CD4-positive, alpha-beta memory T cell (primary cell): ENCODE results near the gene ADTRP. TPM values are rescaled to one million over a fixed set of nuclear protein-coding genes. Genes with fewer than 3 reads are reported as not detected.

Experiments used
- CTCF ChIA-PET: fragments of 350-600 bp; sonication (Branson Sonifier 250); formaldehyde crosslinking; loops from one replicate; lab custom pipeline; 2021; ENCODE audit warnings: inconsistent platforms; ENCODE audit not compliant: partially characterized antibody; lab: Charles Lee
- POLR2A ChIA-PET: fragments of 350-600 bp; sonication (Branson Sonifier 250); formaldehyde crosslinking; loops from one replicate; lab custom pipeline; 2021; ENCODE audit not compliant: partially characterized antibody; lab: Charles Lee
- DNase-seq, 5 donors: peaks; one replicate each; pipeline versions ENCODE4 v3.0.0 to v3.0.0-alpha.2; 2020 to 2022; ENCODE audit warnings: mixed read lengths in 1 of 5
- H3K27ac ChIP-seq: one replicate; pipeline ENCODE4 v1.7.0; 2013; ENCODE audit warnings: low read depth, low read length
- H3K27me3 ChIP-seq: 2 replicates; pipeline ENCODE4 v1.7.0; 2013; ENCODE audit warnings: mild to moderate bottlenecking, low read length, moderate library complexity; ENCODE audit not compliant: insufficient read depth
- H3K36me3 ChIP-seq: 2 replicates; pipeline ENCODE4 v1.7.0; 2013; ENCODE audit warnings: mild to moderate bottlenecking, low read length, moderate library complexity; ENCODE audit not compliant: insufficient read depth
- H3K4me1 ChIP-seq: 2 replicates; pipeline ENCODE4 v1.7.0; 2013; ENCODE audit warnings: mild to moderate bottlenecking, low read length, moderate library complexity; ENCODE audit not compliant: insufficient read depth
- H3K4me3 ChIP-seq, 2 donors: one replicate each; pipeline ENCODE4 v1.7.0; 2013; ENCODE audit warnings: low read length in 2 of 2, mild to moderate bottlenecking in 1 of 2
- H3K9me3 ChIP-seq, 2 donors: one replicate each; pipeline ENCODE4 v1.7.0; 2013; ENCODE audit warnings: low read length in 2 of 2, control low read depth in 1 of 2; ENCODE audit not compliant: control insufficient read depth in 1 of 2
- H3K27ac Mint-ChIP-seq, 7 donors: one replicate each; pipeline ENCODE4 v1.8.0; 2020 to 2021; ENCODE audit warnings: mixed read lengths in 7 of 7, mild to moderate bottlenecking in 6 of 7, inconsistent platforms in 3 of 7, moderate library complexity in 3 of 7
- H3K27me3 Mint-ChIP-seq, 2 donors: one replicate each; pipeline ENCODE4 v1.8.0; 2020 to 2021; ENCODE audit warnings: mixed read lengths in 2 of 2
- H3K36me3 Mint-ChIP-seq, 2 donors: one replicate each; pipeline ENCODE4 v1.8.0; 2020 to 2021; ENCODE audit warnings: mixed read lengths in 2 of 2, inconsistent platforms in 1 of 2, mild to moderate bottlenecking in 1 of 2
- H3K4me1 Mint-ChIP-seq, 4 donors: one replicate each; pipeline ENCODE4 v1.8.0; 2020 to 2021; ENCODE audit warnings: mixed read lengths in 4 of 4, mild to moderate bottlenecking in 1 of 4
- H3K4me3 Mint-ChIP-seq, 8 donors: one replicate each; pipeline ENCODE4 v1.8.0; 2020 to 2021; ENCODE audit warnings: mixed read lengths in 8 of 8, mild to moderate bottlenecking in 7 of 8, moderate library complexity in 6 of 8, inconsistent platforms in 3 of 8
- H3K9me3 Mint-ChIP-seq, 8 donors: one replicate each; pipeline ENCODE4 v1.8.0; 2020 to 2021; ENCODE audit warnings: mixed read lengths in 8 of 8, mild to moderate bottlenecking in 5 of 8, inconsistent platforms in 3 of 8, moderate library complexity in 1 of 8
- intact Hi-C: fragments of 100-400 bp; cut with micrococcal nuclease; formaldehyde crosslinking; loops from one replicate; pipeline ENCODE4 v1.15.1; 2023
- polyA plus RNA-seq, 2 donors: library from polyadenylated mRNA; unstranded; fragments of 300-500 nt; fragmentation: Illumina TruSeq; gene quantifications; one replicate each; pipeline ENCODE4 v1.2.3, GENCODE V29; 2021
- total RNA-seq, 2 experiments: library from RNA; stranded (reverse); gene quantifications; one replicate each; pipeline ENCODE4 v1.2.3, GENCODE V29; 2021

The ADTRP gene
- total and polyA plus RNA-seq, 4 experiments from 2014 or later: 7.0 to 41.9 (median 11.9) TPM

DNA sequence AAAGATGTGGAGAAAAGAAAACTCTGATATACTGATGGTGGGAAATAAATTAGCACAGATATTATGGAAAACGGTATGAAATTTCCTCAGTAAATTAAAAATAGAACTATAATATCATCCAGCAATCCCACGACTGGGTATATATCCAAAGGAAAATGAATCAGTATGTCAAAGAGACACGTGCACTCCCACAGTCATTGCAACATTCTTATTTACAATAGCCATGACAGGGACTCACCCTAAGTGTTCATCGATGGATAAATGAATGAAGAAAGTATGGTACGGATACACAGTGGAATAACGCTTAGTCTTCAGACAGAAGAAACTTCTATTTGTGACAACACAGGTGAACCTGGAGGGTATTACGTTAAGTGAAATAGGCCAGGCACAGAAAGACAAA is 5.7 kb upstream of the ADTRP start:
- CTCF ChIA-PET: no interaction called here
- DNase-seq: no peak
- POLR2A ChIA-PET: no interaction called here
- peaks cover 0 to 11% (median 6%) of the 10 kb centered on the region in 4 donors for H3K4me1 Mint-ChIP-seq
- H3K27ac ChIP-seq: no peak overlapping the region
- peaks cover 13% of the 10 kb centered on the region for H3K4me1 ChIP-seq
- H3K4me3 ChIP-seq: no peak overlapping the region
- no peaks in the 10 kb centered on the region for H3K9me3 ChIP-seq
- no peaks in the 10 kb centered on the region for H3K27me3 ChIP-seq
- intact Hi-C loops: no loop called here
- peak overlapping the region in 1 of 7 donors; percentile 8 for H3K27ac Mint-ChIP-seq
- H3K36me3 Mint-ChIP-seq: no peaks in the 10 kb centered on the region
- peaks cover 0 to 2% of the 10 kb centered on the region in 2 donors for H3K27me3 Mint-ChIP-seq
- no peaks in the 10 kb centered on the region for H3K36me3 ChIP-seq
- no peak overlapping the region for H3K4me3 Mint-ChIP-seq
- H3K9me3 Mint-ChIP-seq: no peaks in the 10 kb centered on the region

DNA sequence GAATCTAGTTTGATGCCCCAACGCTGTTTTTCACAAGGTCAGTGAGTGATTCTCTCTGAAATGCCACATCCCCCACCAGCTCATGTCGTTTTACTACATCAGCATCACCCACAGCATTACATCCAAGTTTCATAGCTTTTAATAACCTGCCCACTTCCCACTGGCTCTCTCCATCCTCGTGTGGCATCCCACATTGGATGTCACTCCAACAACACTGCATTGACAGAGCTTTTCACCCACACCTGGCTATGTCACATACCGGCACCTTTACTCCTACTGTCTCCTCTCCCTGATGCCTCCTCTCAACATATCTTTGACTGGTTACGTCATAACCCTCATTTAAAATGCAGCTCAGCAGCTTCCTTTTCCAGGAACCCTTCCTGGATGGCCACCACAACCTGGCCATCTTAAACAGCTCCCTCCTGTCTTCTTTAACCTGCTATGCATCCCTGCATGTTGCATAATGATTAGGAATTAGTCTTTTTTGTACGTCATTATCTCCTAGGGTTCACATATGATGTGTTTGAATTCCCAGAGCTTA is 5.0 kb upstream of the ADTRP start:
- DNase-seq: no peak
- intact Hi-C loops: no loop called here
- Mint-ChIP-seq H3K27me3 (peaks cover 0 to 2% of the 10 kb centered on the region in 2 donors), H3K27ac (no peak overlapping the region), H3K36me3 (no peaks in the 10 kb centered on the region), H3K4me1 (peaks cover 0 to 11% (median 6%) of the 10 kb centered on the region in 4 donors), H3K9me3 (no peaks in the 10 kb centered on the region), H3K4me3 (no peak overlapping the region)
- CTCF ChIA-PET: no interaction called here
- no peaks in the 10 kb centered on the region for H3K36me3 ChIP-seq
- no peaks in the 10 kb centered on the region for H3K27me3 ChIP-seq
- no peak overlapping the region for H3K27ac ChIP-seq
- POLR2A ChIA-PET: no interaction called here
- peaks cover 13% of the 10 kb centered on the region for H3K4me1 ChIP-seq
- H3K4me3 ChIP-seq: no peak overlapping the region
- no peaks in the 10 kb centered on the region for H3K9me3 ChIP-seq

DNA sequence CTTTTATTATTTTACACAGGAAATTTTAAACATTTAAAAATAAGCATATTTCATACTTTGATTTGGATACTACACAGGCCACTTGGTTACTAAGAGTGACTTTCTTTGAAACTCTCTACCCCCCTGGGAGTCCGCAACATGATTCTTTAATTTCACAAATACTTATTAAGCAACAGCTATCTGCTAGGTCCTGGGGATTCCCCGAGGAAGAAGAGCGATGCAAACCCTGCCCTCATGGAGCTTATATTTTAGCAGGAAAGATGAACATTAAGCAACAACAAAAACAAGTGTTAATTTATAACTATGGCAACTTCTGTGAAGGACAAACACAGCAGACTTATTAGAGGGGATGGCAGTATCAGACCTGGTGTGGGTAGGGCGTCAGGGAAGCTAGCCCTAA is 3.9 kb upstream of the ADTRP start:
- intact Hi-C loops: no loop called here
- Histone ChIP-seq H3K27ac (no peak overlapping the region), H3K27me3 (no peaks in the 10 kb centered on the region), H3K4me3 (no peak overlapping the region), H3K4me1 (peaks cover 13% of the 10 kb centered on the region), H3K9me3 (no peaks in the 10 kb centered on the region), H3K36me3 (no peaks in the 10 kb centered on the region)
- Mint-ChIP-seq H3K27ac (no peak overlapping the region), H3K36me3 (no peaks in the 10 kb centered on the region), H3K27me3 (peaks cover 0 to 2% of the 10 kb centered on the region in 2 donors), H3K4me1 (peaks cover 0 to 11% (median 6%) of the 10 kb centered on the region in 4 donors), H3K4me3 (no peak overlapping the region), H3K9me3 (no peaks in the 10 kb centered on the region)
- no peak for DNase-seq
- POLR2A ChIA-PET: no interaction called here
- CTCF ChIA-PET: no interaction called here

- Histone ChIP-seq H3K27me3 (no peaks in the 10 kb centered on the region), H3K27ac (no peak overlapping the region), H3K36me3 (no peaks in the 10 kb centered on the region), H3K4me1 (peaks cover under 1% of the 10 kb centered on the region), H3K4me3 (no peak overlapping the region), H3K9me3 (no peaks in the 10 kb centered on the region)
- POLR2A ChIA-PET: no interaction called here
- no peak overlapping the region for H3K4me3 Mint-ChIP-seq
- peaks cover 0 to 4% (median 0%) of the 10 kb centered on the region in 4 donors for H3K4me1 Mint-ChIP-seq
- DNase-seq: no peak
- CTCF ChIA-PET: no interaction called here
- H3K27me3 Mint-ChIP-seq: peaks cover 0 to 2% of the 10 kb centered on the region in 2 donors
- H3K9me3 Mint-ChIP-seq: no peaks in the 10 kb centered on the region
- intact Hi-C loops: no loop called here
- H3K36me3 Mint-ChIP-seq: no peaks in the 10 kb centered on the region
- H3K27ac Mint-ChIP-seq: no peak overlapping the region
Measured at GRCh38 chr6:11780097-11780428, 1.5 kb upstream of the ADTRP start.

DNA sequence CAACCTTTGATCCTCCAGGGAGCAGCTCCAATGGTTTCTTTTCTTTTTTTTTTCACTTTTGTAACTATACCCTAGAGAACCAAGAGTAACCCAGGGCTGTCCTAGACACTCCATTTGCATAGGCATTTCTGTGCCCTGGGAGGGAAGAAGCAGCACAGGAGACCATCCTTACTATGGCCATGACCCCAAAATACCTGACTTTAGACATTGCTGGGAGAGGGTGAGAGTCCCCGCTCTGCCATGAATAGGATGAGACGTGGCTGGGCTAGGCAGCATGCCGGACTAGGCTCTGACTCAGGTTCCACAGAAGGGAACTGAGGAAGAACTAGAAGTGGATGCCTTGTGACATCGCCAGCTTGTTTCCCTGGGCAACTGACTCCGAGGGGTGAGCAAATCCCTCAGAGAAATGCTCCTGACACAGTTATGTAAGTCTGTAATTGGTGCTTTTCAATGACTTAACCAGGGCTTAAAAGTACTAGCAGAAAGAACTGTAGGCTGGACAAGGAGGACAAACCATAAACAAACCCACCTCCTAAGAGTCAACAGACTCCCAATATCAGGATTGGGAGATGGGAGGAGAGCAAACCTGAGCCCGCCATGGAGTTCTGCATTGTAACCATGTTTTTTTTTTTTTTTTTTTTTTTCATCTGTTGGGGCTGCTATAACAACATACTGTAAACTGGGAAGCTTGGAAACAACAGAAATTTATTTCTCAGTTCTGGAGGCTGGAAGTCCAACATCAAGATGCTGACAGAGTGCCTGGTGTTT is 910 bp upstream of the ADTRP start:
- peaks cover 0 to 2% (median 0%) of the 10 kb centered on the region in 4 donors for H3K4me1 Mint-ChIP-seq
- DNase-seq: no peak
- Histone ChIP-seq H3K4me3 (no peak overlapping the region), H3K36me3 (no peaks in the 10 kb centered on the region), H3K4me1 (no peaks in the 10 kb centered on the region), H3K27me3 (no peaks in the 10 kb centered on the region), H3K9me3 (no peaks in the 10 kb centered on the region), H3K27ac (no peak overlapping the region)
- H3K4me3 Mint-ChIP-seq: no peak overlapping the region
- intact Hi-C loops: no loop called here
- no peaks in the 10 kb centered on the region for H3K9me3 Mint-ChIP-seq
- ChIA-PET POLR2A (no interaction called here), CTCF (no interaction called here)
- no peak overlapping the region for H3K27ac Mint-ChIP-seq
- H3K27me3 Mint-ChIP-seq: peaks cover 0 to 2% of the 10 kb centered on the region in 2 donors
- no peaks in the 10 kb centered on the region for H3K36me3 Mint-ChIP-seq

DNA sequence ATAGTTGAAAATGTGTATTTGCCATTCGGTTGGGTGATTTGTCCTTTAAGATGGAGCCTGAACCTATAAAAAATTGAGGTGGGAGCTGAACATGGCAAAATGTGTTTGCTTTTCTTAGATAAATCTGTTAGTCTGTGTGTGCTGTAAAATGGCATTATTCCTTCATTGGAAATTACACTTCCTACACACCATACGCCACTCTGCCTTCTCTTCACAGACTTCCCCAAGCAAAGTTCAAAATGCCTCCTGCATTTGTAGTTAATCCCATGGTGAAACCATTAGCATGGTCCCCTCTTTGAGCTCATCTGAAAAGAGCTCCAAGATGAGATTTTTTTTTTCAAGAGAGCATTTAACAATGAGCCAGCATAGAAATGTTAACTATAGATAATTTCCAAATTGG is 567 bp downstream of the ADTRP start:
- no peaks in the 10 kb centered on the region for H3K27me3 ChIP-seq
- DNase-seq: no peak
- no peaks in the 10 kb centered on the region for H3K27me3 Mint-ChIP-seq
- no peak overlapping the region for H3K27ac ChIP-seq
- no peak overlapping the region for H3K4me3 Mint-ChIP-seq
- H3K9me3 ChIP-seq: no peaks in the 10 kb centered on the region
- no peaks in the 10 kb centered on the region for H3K36me3 Mint-ChIP-seq
- H3K4me1 Mint-ChIP-seq: no peaks in the 10 kb centered on the region
- ChIA-PET CTCF (interaction anchor here (0.7 kb wide), 1 partner anchor 523 kb away, joined by 3 read pairs; no protein-coding TSS in a partner anchor), POLR2A (no interaction called here)
- intact Hi-C loops: no loop called here
- no peaks in the 10 kb centered on the region for H3K36me3 ChIP-seq
- H3K27ac Mint-ChIP-seq: no peak overlapping the region
- H3K4me3 ChIP-seq: no peak overlapping the region
- H3K4me1 ChIP-seq: no peaks in the 10 kb centered on the region
- H3K9me3 Mint-ChIP-seq: no peaks in the 10 kb centered on the region

GRCh38 chr6:11775791-11776409 is 2.7 kb downstream of the ADTRP start:
- H3K9me3 Mint-ChIP-seq: no peaks in the 10 kb centered on the region
- POLR2A ChIA-PET: no interaction called here
- no peaks in the 10 kb centered on the region for H3K4me1 ChIP-seq
- H3K27me3 ChIP-seq: no peaks in the 10 kb centered on the region
- no peaks in the 10 kb centered on the region for H3K9me3 ChIP-seq
- CTCF ChIA-PET: no interaction called here
- H3K4me3 ChIP-seq: no peak overlapping the region
- no peaks in the 10 kb centered on the region for H3K36me3 Mint-ChIP-seq
- intact Hi-C loops: no loop called here
- H3K27ac Mint-ChIP-seq: no peak overlapping the region
- no peaks in the 10 kb centered on the region for H3K4me1 Mint-ChIP-seq
- H3K27ac ChIP-seq: no peak overlapping the region
- no peak for DNase-seq
- no peaks in the 10 kb centered on the region for H3K36me3 ChIP-seq
- H3K27me3 Mint-ChIP-seq: no peaks in the 10 kb centered on the region
- peak overlapping the region in 1 of 8 donors; percentile 4 for H3K4me3 Mint-ChIP-seq
